Measurements from ENCODE around the gene ST3GAL3.

GRCh38 chr1:43947061-43947873 lies 239.9 kb downstream of the ST3GAL3 start:
- TF ChIP-seq, protein P1, sequence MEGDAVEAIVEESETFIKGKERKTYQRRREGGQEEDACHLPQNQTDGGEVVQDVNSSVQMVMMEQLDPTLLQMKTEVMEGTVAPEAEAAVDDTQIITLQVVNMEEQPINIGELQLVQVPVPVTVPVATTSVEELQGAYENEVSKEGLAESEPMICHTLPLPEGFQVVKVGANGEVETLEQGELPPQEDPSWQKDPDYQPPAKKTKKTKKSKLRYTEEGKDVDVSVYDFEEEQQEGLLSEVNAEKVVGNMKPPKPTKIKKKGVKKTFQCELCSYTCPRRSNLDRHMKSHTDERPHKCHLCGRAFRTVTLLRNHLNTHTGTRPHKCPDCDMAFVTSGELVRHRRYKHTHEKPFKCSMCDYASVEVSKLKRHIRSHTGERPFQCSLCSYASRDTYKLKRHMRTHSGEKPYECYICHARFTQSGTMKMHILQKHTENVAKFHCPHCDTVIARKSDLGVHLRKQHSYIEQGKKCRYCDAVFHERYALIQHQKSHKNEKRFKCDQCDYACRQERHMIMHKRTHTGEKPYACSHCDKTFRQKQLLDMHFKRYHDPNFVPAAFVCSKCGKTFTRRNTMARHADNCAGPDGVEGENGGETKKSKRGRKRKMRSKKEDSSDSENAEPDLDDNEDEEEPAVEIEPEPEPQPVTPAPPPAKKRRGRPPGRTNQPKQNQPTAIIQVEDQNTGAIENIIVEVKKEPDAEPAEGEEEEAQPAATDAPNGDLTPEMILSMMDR (IDR thresholded peaks at IDR 0.05): no peak
- TF ChIP-seq ESRRA (CRISPR knock-in tag; IDR thresholded peaks at IDR 0.05; ENCODE audit: borderline replicate concordance) (no peak), OVOL2 (CRISPR knock-in tag; IDR thresholded peaks at IDR 0.05; ENCODE audit: borderline replicate concordance) (no peak), ZSCAN18 (CRISPR knock-in tag; IDR thresholded peaks at IDR 0.05) (no peak), USF2 (CRISPR knock-in tag; IDR thresholded peaks at IDR 0.05) (no peak), ZNF121 (CRISPR knock-in tag; IDR thresholded peaks at IDR 0.05) (no peak; the same call in 1 of the 2 replicates), FOXP1 (CRISPR knock-in tag; IDR thresholded peaks at IDR 0.05; ENCODE audit: borderline replicate concordance) (no peak), CREM (CRISPR knock-in tag; IDR thresholded peaks at IDR 0.05) (no peak), HMGA2 (CRISPR knock-in tag; IDR thresholded peaks at IDR 0.05) (no peak), ETV6 (CRISPR knock-in tag; IDR thresholded peaks at IDR 0.05) (no peak)
- TF ChIP-seq, protein P2, sequence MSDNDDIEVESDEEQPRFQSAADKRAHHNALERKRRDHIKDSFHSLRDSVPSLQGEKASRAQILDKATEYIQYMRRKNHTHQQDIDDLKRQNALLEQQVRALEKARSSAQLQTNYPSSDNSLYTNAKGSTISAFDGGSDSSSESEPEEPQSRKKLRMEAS (CRISPR knock-in tag; IDR thresholded peaks at IDR 0.05): no peak

Measured in WTC11 (cell line).